CD4-positive, alpha-beta T cell (primary cell): ENCODE measurements around the gene SRC. TPM values are rescaled to one million over a fixed set of nuclear protein-coding genes. Genes with fewer than 3 reads are reported as not detected.

ENCODE experiments used
- ATAC-seq: fragments of 200-7000 bp; cut with Tn5 transposase; one replicate; pipeline ENCODE4 v1.10.0; 2022; ENCODE audit warnings: mild to moderate bottlenecking; ENCODE audit not compliant: poor library complexity
- CTCF ChIA-PET: fragments of 350-600 bp; sonication (Branson Sonifier 250); formaldehyde crosslinking; loops from one replicate; lab custom pipeline; 2021; ENCODE audit warnings: antibody characterized with exemption, inconsistent platforms; lab: Charles Lee
- POLR2A ChIA-PET: fragments of 350-600 bp; sonication (Branson Sonifier 250); formaldehyde crosslinking; loops from one replicate; lab custom pipeline; 2021; ENCODE audit warnings: antibody characterized with exemption, inconsistent platforms; lab: Charles Lee
- DNase-seq, 14 experiments: peaks; one replicate each; pipeline ENCODE4 v3.0.0-alpha.2; 2013 to 2020; ENCODE audit warnings: mixed read lengths in 2 of 14
- H3K27ac ChIP-seq, 2 donors: one replicate each; pipeline versions ENCODE4 v1.5.1 to v1.7.0; 2013; ENCODE audit warnings: low read length in 2 of 2, low read depth in 1 of 2, mild to moderate bottlenecking in 1 of 2
- H3K27me3 ChIP-seq, 2 experiments: 1 replicate in 1 of 2; 2 replicates in 1 of 2; pipeline versions ENCODE4 v1.6.1 to v1.7.0; 2013; ENCODE audit warnings: low read length in 2 of 2, control low read depth in 1 of 2, mild to moderate bottlenecking in 1 of 2, moderate library complexity in 1 of 2; ENCODE audit not compliant: insufficient read depth in 2 of 2, control insufficient read depth in 1 of 2
- H3K36me3 ChIP-seq: one replicate; pipeline ENCODE4 v1.6.1; 2013; ENCODE audit warnings: low read length, control low read depth; ENCODE audit not compliant: insufficient read depth
- H3K4me1 ChIP-seq: one replicate; pipeline ENCODE4 v1.6.1; 2013; ENCODE audit warnings: low read length, control low read depth; ENCODE audit not compliant: insufficient read depth
- H3K4me3 ChIP-seq: one replicate; pipeline ENCODE4 v1.5.1; 2013; ENCODE audit warnings: mild to moderate bottlenecking, low read length, moderate library complexity
- H3K9me3 ChIP-seq, 2 experiments: 1 replicate in 1 of 2; 2 replicates in 1 of 2; pipeline versions ENCODE4 v1.6.1 to v1.7.0; 2013; ENCODE audit warnings: low read length in 2 of 2, mild to moderate bottlenecking in 2 of 2, control low read depth in 1 of 2, moderate library complexity in 1 of 2; ENCODE audit not compliant: control insufficient read depth in 1 of 2, insufficient read depth in 1 of 2
- H3K27ac Mint-ChIP-seq: one replicate; pipeline ENCODE4 v1.8.0; 2020; ENCODE audit warnings: mixed read lengths
- H3K27me3 Mint-ChIP-seq: one replicate; pipeline ENCODE4 v1.8.0; 2021; ENCODE audit warnings: mixed read lengths
- H3K36me3 Mint-ChIP-seq: one replicate; pipeline ENCODE4 v1.8.0; 2021; ENCODE audit warnings: low read depth, mixed read lengths
- H3K4me1 Mint-ChIP-seq: one replicate; pipeline ENCODE4 v1.8.0; 2021; ENCODE audit warnings: low read depth, mixed read lengths
- H3K4me3 Mint-ChIP-seq: one replicate; pipeline ENCODE4 v1.8.0; 2020; ENCODE audit warnings: mild to moderate bottlenecking, mixed read lengths
- H3K9me3 Mint-ChIP-seq: one replicate; pipeline ENCODE4 v1.8.0; 2020; ENCODE audit warnings: mixed read lengths
- intact Hi-C, 2 experiments: fragments of 100-400 bp; cut with DNase I in 1 of 2; cut with micrococcal nuclease in 1 of 2; formaldehyde crosslinking; loops; one replicate each; pipeline versions ENCODE4 v1.15.1 to v1.9.0; 2023 to 2025; cut with DNase I, micrococcal nuclease
- total RNA-seq, 174 experiments: library from RNA in 2 of 174; stranded (reverse) in 2 of 174; gene quantifications; one replicate each; pipeline ENCODE4 v1.2.3 and lab custom pipeline; 2021 to 2026
- TF ChIP-seq, protein P1 (sequence below): fragments of 200-600 bp; IDR thresholded peaks from one replicate; pipeline ENCODE4 v1.8.0; 2022; ENCODE audit warnings: antibody characterized with exemption, mild to moderate bottlenecking

The SRC gene
- total RNA-seq, 2 experiments from 2014 or later = 2.5 to 3.1 TPM

DNA sequence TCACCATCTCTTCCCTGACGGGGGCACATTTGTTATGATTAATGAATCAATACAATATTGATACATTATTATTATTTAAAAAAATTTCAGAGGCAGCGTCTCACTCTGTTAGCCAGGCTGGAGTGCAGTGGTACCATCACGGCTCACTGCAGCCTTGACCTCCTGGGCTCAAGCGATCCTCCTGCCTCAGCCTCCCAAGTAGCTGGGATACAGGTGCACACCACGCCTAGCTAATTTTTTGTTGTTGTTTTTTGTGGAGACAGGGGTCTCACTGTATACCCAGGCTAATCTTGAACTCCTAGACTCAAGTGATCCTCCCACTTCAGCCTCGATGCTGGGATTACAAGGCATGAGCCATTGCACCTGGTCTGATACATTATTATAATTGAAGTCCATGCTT lies 4.9 kb upstream of the SRC start:
- DNase-seq = no peak
- ChIA-PET POLR2A (no interaction called here), CTCF (no interaction called here)
- TF ChIP-seq, protein P1, sequence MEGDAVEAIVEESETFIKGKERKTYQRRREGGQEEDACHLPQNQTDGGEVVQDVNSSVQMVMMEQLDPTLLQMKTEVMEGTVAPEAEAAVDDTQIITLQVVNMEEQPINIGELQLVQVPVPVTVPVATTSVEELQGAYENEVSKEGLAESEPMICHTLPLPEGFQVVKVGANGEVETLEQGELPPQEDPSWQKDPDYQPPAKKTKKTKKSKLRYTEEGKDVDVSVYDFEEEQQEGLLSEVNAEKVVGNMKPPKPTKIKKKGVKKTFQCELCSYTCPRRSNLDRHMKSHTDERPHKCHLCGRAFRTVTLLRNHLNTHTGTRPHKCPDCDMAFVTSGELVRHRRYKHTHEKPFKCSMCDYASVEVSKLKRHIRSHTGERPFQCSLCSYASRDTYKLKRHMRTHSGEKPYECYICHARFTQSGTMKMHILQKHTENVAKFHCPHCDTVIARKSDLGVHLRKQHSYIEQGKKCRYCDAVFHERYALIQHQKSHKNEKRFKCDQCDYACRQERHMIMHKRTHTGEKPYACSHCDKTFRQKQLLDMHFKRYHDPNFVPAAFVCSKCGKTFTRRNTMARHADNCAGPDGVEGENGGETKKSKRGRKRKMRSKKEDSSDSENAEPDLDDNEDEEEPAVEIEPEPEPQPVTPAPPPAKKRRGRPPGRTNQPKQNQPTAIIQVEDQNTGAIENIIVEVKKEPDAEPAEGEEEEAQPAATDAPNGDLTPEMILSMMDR = no peak
- Mint-ChIP-seq H3K36me3 (no peaks in the 10 kb centered on the region), H3K27ac (no peak overlapping the region), H3K9me3 (no peaks in the 10 kb centered on the region), H3K4me1 (peaks cover 22% of the 10 kb centered on the region), H3K27me3 (no peaks in the 10 kb centered on the region), H3K4me3 (no peak overlapping the region)
- no peaks in the 10 kb centered on the region for H3K9me3 ChIP-seq
- no peak overlapping the region for H3K4me3 ChIP-seq
- H3K27ac ChIP-seq = no peak overlapping the region
- no peak for ATAC-seq
- no peaks in the 10 kb centered on the region for H3K36me3 ChIP-seq
- intact Hi-C loops = no loop called here
- no peaks in the 10 kb centered on the region for H3K27me3 ChIP-seq
- peaks cover 19% of the 10 kb centered on the region for H3K4me1 ChIP-seq

DNA sequence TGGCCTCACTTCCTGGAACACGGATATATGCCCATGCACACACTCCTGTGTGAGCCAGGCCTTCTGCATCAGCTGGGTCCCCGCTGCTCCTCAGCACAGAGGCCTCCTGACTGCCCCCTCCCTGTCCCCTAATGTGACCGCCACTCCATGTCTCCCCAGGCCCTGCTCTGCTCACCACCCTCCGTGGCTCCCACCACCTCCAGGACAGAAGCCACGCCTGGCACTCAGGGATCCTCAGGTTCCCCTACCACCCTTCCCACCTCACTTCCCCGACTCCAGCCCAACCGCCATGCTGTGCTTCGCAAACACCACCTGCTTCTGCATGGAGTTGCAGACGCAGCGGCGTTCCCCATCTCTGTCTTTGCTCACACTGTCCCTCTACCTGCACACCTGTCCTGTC lies 4.3 kb upstream of the SRC start:
- ChIA-PET CTCF (no interaction called here), POLR2A (no interaction called here)
- Histone ChIP-seq H3K4me3 (no peak overlapping the region), H3K9me3 (no peaks in the 10 kb centered on the region), H3K27ac (no peak overlapping the region), H3K36me3 (no peaks in the 10 kb centered on the region), H3K4me1 (peaks cover 15% of the 10 kb centered on the region), H3K27me3 (no peaks in the 10 kb centered on the region)
- Mint-ChIP-seq H3K27ac (no peak overlapping the region), H3K36me3 (no peaks in the 10 kb centered on the region), H3K27me3 (no peaks in the 10 kb centered on the region), H3K4me3 (no peak overlapping the region), H3K9me3 (no peaks in the 10 kb centered on the region), H3K4me1 (peaks cover 18% of the 10 kb centered on the region)
- intact Hi-C loops = no loop called here
- TF ChIP-seq, protein P1 = no peak
- ATAC-seq (no peak), DNase-seq (peak in 1 of 14 experiments; percentile 2)

DNA sequence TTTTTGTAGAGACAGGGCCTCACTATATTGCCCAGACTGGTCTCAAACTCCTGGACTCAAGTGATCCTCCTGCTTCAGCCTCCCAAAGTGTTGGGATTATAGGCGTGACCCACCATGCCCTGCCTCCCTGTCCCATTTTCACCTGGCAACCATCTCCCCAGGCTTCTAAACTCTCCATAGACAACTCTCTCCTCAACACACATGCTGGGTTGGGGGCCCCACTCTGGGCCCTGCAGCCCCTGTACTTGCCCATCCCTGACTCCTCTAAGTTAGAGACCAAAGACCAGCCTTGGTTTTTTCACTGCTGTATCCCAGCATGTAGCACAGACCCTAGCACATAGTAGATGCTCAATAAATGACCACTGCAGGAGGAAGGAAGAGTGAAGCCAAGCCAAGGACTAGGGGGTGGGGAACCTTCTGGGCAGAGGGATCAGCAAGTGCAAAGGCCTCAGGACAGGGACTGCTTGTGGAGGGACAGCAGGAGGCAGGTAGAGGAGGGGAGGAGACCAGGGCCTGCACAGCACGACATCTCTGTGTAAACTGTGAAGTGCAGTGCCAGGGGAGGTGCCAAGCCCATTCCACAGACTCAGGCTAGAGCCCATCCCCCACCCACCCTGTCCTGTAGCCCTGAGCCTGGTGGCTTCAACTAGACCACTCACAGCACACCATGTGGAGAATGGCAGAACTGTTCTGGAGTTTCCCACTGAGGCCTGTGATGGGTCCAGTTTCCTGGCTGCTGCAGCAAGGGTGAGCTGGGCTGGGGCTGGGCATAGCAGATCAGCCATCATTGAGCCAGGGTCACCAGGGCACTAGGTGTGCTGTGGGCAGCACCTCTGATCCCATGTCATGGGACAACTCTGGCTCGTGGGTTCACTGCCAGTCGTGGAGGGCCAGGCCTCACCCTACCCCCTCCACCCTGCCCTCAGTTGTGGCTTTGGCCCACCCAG lies 3.4 kb upstream of the SRC start:
- H3K9me3 ChIP-seq = no peaks in the 10 kb centered on the region
- DNase-seq (peak in 2 of 14 experiments; percentile 32 to 40), ATAC-seq (no peak)
- H3K4me3 ChIP-seq = no peak overlapping the region
- Mint-ChIP-seq H3K36me3 (no peaks in the 10 kb centered on the region), H3K4me3 (no peak overlapping the region), H3K27me3 (no peaks in the 10 kb centered on the region), H3K27ac (no peak overlapping the region), H3K4me1 (peaks cover 15% of the 10 kb centered on the region), H3K9me3 (no peaks in the 10 kb centered on the region)
- no peaks in the 10 kb centered on the region for H3K36me3 ChIP-seq
- peaks cover 13% of the 10 kb centered on the region for H3K4me1 ChIP-seq
- H3K27me3 ChIP-seq = no peaks in the 10 kb centered on the region
- POLR2A ChIA-PET = no interaction called here
- CTCF ChIA-PET = no interaction called here
- intact Hi-C loops = no loop called here
- TF ChIP-seq, protein P1 = no peak
- no peak overlapping the region for H3K27ac ChIP-seq
